ENCODE measurements around the gene GCNT4. TPM values are rescaled to one million over a fixed set of nuclear protein-coding genes. Genes with fewer than 3 reads are reported as not detected.

Gene GCNT4
- total RNA-seq, 1 experiment from 2014 or later = under 0.01 TPM

- Histone ChIP-seq H3K4me1 (ENCODE audit: insufficient read depth, low read length) (no peaks in the 10 kb centered on the region; the same call in 1 of the 2 replicates), H3K9me3 (ENCODE audit: low read length) (no peaks in the 10 kb centered on the region), H3K36me3 (ENCODE audit: low read depth, low read length) (no peaks in the 10 kb centered on the region), H3F3A (ENCODE audit: low read length, unreplicated experiment) (no peaks in the 10 kb centered on the region), H3K9ac (ENCODE audit: low read length) (no peak overlapping the region), H4K20me1 (ENCODE audit: low read length) (no peaks in the 10 kb centered on the region), H2AFZ (ENCODE audit: low read length) (no peak overlapping the region), H3K4me2 (ENCODE audit: low read length) (no peak overlapping the region), H3K27me3 (ENCODE audit: low read length) (no peaks in the 10 kb centered on the region), H3K27ac (ENCODE audit: low read length) (no peak overlapping the region), H3K4me3 (ENCODE audit: low read length) (no peak overlapping the region), H3K9me2 (replicated peaks; ENCODE audit: low read length) (no peaks in the 10 kb centered on the region), H3K79me2 (ENCODE audit: low read length) (no peaks in the 10 kb centered on the region)
- TF ChIP-seq CTCF (conservative IDR thresholded peaks at IDR 0.05; ENCODE audit: low read depth, low read length) (no peak), EZH2 (IDR thresholded peaks at IDR 0.05; ENCODE audit: low read length, unreplicated experiment) (no peak), EZH2phosphoT487 (IDR thresholded peaks at IDR 0.05; ENCODE audit: borderline replicate concordance, low read length) (no peak)
- ATAC-seq (no peak), DNase-seq (no peak)
- CTCF ChIA-PET = no interaction called here
- no TSS peak for BruUV-seq (replicated peaks)
- POLR2A ChIA-PET (ENCODE audit: unreplicated experiment) = no interaction called here
- intact Hi-C loops (cut with micrococcal nuclease) = no loop called here
Measured at GRCh38 chr5:75045071-75045470, 7.3 kb downstream of the GCNT4 start.

GRCh38 chr5:75044406-75044805 is 8.0 kb downstream of the GCNT4 start:
- no peak overlapping the region for H3K9ac ChIP-seq (ENCODE audit: low read length)
- no peaks in the 10 kb centered on the region for H3K79me2 ChIP-seq (ENCODE audit: low read length)
- no peak overlapping the region for H3K4me3 ChIP-seq (ENCODE audit: low read length)
- CTCF ChIA-PET = no interaction called here
- H3K9me2 ChIP-seq (replicated peaks; ENCODE audit: low read length) = no peaks in the 10 kb centered on the region
- BruUV-seq (replicated peaks) = no TSS peak
- no peak for TF ChIP-seq EZH2 (IDR thresholded peaks at IDR 0.05; ENCODE audit: low read length, unreplicated experiment)
- no peak for TF ChIP-seq EZH2phosphoT487 (IDR thresholded peaks at IDR 0.05; ENCODE audit: borderline replicate concordance, low read length)
- TF ChIP-seq CTCF (conservative IDR thresholded peaks at IDR 0.05; ENCODE audit: low read depth, low read length) = no peak
- no peaks in the 10 kb centered on the region for H3K9me3 ChIP-seq (ENCODE audit: low read length)
- no peaks in the 10 kb centered on the region for H3K27me3 ChIP-seq (ENCODE audit: low read length)
- no peaks in the 10 kb centered on the region; the same call in 1 of the 2 replicates for H3K4me1 ChIP-seq (ENCODE audit: insufficient read depth, low read length)
- peak; percentile 12 for DNase-seq
- no peak overlapping the region for H3K4me2 ChIP-seq (ENCODE audit: low read length)
- POLR2A ChIA-PET (ENCODE audit: unreplicated experiment) = no interaction called here
- intact Hi-C loops (cut with micrococcal nuclease) = no loop called here
- H2AFZ ChIP-seq (ENCODE audit: low read length) = no peak overlapping the region
- ATAC-seq = no peak
- H3F3A ChIP-seq (ENCODE audit: low read length, unreplicated experiment) = no peaks in the 10 kb centered on the region
- H3K36me3 ChIP-seq (ENCODE audit: low read depth, low read length) = no peaks in the 10 kb centered on the region
- H4K20me1 ChIP-seq (ENCODE audit: low read length) = no peaks in the 10 kb centered on the region
- no peak overlapping the region for H3K27ac ChIP-seq (ENCODE audit: low read length)

- Histone ChIP-seq H3K79me2 (ENCODE audit: low read length) (no peaks in the 10 kb centered on the region), H3K9me2 (replicated peaks; ENCODE audit: low read length) (no peaks in the 10 kb centered on the region), H3K4me1 (ENCODE audit: insufficient read depth, low read length) (no peaks in the 10 kb centered on the region; the same call in 1 of the 2 replicates), H3K4me3 (ENCODE audit: low read length) (no peak overlapping the region), H3K9me3 (ENCODE audit: low read length) (no peaks in the 10 kb centered on the region), H3K27me3 (ENCODE audit: low read length) (no peaks in the 10 kb centered on the region), H3K9ac (ENCODE audit: low read length) (no peak overlapping the region), H3K27ac (ENCODE audit: low read length) (no peak overlapping the region), H3K4me2 (ENCODE audit: low read length) (no peak overlapping the region), H3F3A (ENCODE audit: low read length, unreplicated experiment) (no peaks in the 10 kb centered on the region), H2AFZ (ENCODE audit: low read length) (no peak overlapping the region), H4K20me1 (ENCODE audit: low read length) (no peaks in the 10 kb centered on the region), H3K36me3 (ENCODE audit: low read depth, low read length) (no peaks in the 10 kb centered on the region)
- TF ChIP-seq EZH2phosphoT487 (IDR thresholded peaks at IDR 0.05; ENCODE audit: borderline replicate concordance, low read length) = no peak
- no peak for TF ChIP-seq CTCF (conservative IDR thresholded peaks at IDR 0.05; ENCODE audit: low read depth, low read length)
- TF ChIP-seq EZH2 (IDR thresholded peaks at IDR 0.05; ENCODE audit: low read length, unreplicated experiment) = no peak
- CTCF ChIA-PET = no interaction called here
- intact Hi-C loops (cut with micrococcal nuclease) = no loop called here
- no TSS peak for BruUV-seq (replicated peaks)
- ATAC-seq (no peak), DNase-seq (no peak)
- POLR2A ChIA-PET (ENCODE audit: unreplicated experiment) = no interaction called here
Measured at GRCh38 chr5:75043633-75044264, 8.6 kb downstream of the GCNT4 start.
